Vagina (tissue), 2 donors: ENCODE results near the gene TUBGCP3.

Experiments
- CTCF ChIP-seq, 3 experiments: fragments of 450-650 bp in 2 of 3; fragments of 200-600 bp in 1 of 3; sonication (generic) in 1 of 3; IDR thresholded peaks; one replicate each; pipeline ENCODE4 v1.5.1; 2017 to 2019; ENCODE audit warnings: antibody characterized with exemption in 3 of 3, mild to moderate bottlenecking in 2 of 3, moderate library complexity in 2 of 3
- POLR2A ChIP-seq, 2 donors: fragments of 450-650 bp; IDR thresholded peaks; one replicate each; pipeline ENCODE4 v1.6.1; 2017; ENCODE audit warnings: antibody characterized with exemption in 2 of 2, mild to moderate bottlenecking in 2 of 2, moderate library complexity in 2 of 2
- POLR2AphosphoS5 ChIP-seq, 2 donors: sonication (generic); formaldehyde crosslinking; IDR thresholded peaks; one replicate each; pipeline ENCODE4 v1.9.0; 2017; ENCODE audit warnings: antibody characterized with exemption in 2 of 2, mild to moderate bottlenecking in 2 of 2, low read depth in 1 of 2; ENCODE audit not compliant: insufficient read depth in 1 of 2

- TF ChIP-seq CTCF (IDR thresholded peaks at IDR 0.05) (no peak), POLR2A (IDR thresholded peaks at IDR 0.05) (no peak), POLR2AphosphoS5 (IDR thresholded peaks at IDR 0.05; ENCODE audit: insufficient read depth in 1 of 2, low read depth in 1 of 2) (no peak)
These were observed 65.4 kb downstream of the TUBGCP3 start for GRCh38 chr13:112522578-112522977.
